Peyer's patch (tissue), 4 donors: ENCODE measurements around the gene RAB5IF. TPM values are rescaled to one million over a fixed set of nuclear protein-coding genes. Genes with fewer than 3 reads are reported as not detected.
A peak's percentile ranks its signal among the peaks of the same experiment; 100 is the strongest.

ENCODE experiments used
- DNase-seq, 3 donors: peaks; one replicate each; pipeline ENCODE4 v3.0.0-alpha.2; 2017 to 2019
- H3K27ac ChIP-seq, 4 donors: fragments of 200-600 bp; sonication (generic); one replicate each; pipeline ENCODE4 v1.5.1; 2016 to 2019
- H3K27me3 ChIP-seq, 2 donors: fragments of 200-600 bp; sonication (generic); one replicate each; pipeline ENCODE4 v1.5.1; 2019
- H3K36me3 ChIP-seq, 3 donors: fragments of 200-600 bp; sonication (generic); one replicate each; pipeline ENCODE4 v1.5.1; 2016 to 2019
- H3K4me1 ChIP-seq, 4 donors: fragments of 200-600 bp; sonication (generic); one replicate each; pipeline ENCODE4 v1.5.1; 2016 to 2019
- H3K4me3 ChIP-seq, 4 donors: fragments of 200-600 bp; sonication (generic); 1 replicate in 3 of 4; 2 replicates in 1 of 4; pipeline ENCODE4 v1.5.1; 2016 to 2019; ENCODE audit warnings: mild to moderate bottlenecking in 1 of 4
- H3K9me3 ChIP-seq, 4 donors: fragments of 200-600 bp; sonication (generic); one replicate each; pipeline ENCODE4 v1.5.1; 2016 to 2019; ENCODE audit warnings: mild to moderate bottlenecking in 1 of 4
- CTCF ChIP-seq, 6 experiments: fragments of 450-650 bp in 4 of 6; fragments of 200-600 bp in 2 of 6; sonication (generic) in 1 of 6; IDR thresholded peaks; one replicate each; pipeline ENCODE4 v1.5.1; 2017 to 2019; ENCODE audit warnings: antibody characterized with exemption in 6 of 6, mild to moderate bottlenecking in 3 of 6, moderate library complexity in 1 of 6
- POLR2A ChIP-seq, 2 donors: fragments of 450-650 bp; IDR thresholded peaks; one replicate each; pipeline ENCODE4 v1.5.1; 2017; ENCODE audit warnings: antibody characterized with exemption in 2 of 2, mild to moderate bottlenecking in 2 of 2, moderate library complexity in 2 of 2
- total RNA-seq, 4 donors: library from RNA; depleted of rRNA; stranded (reverse); fragments of >200 nt; gene quantifications; one replicate each; pipeline ENCODE4 v1.1.0, GENCODE V29; 2016

RAB5IF gene
- total RNA-seq, 4 donors from 2014 or later = 55.6 to 193 (median 105) TPM

- Histone ChIP-seq H3K4me1 (peaks cover 0 to 30% (median 5%) of the 10 kb centered on the region in 4 donors), H3K36me3 (peaks cover 0 to 10% (median 0%) of the 10 kb centered on the region in 3 donors), H3K4me3 (peak overlapping the region; percentile 65 to 94 (median 88)), H3K9me3 (peaks cover 0 to 4% (median 0%) of the 10 kb centered on the region in 4 donors), H3K27ac (peak overlapping the region; percentile 88 to 99 (median 96)), H3K27me3 (no peaks in the 10 kb centered on the region)
- TF ChIP-seq POLR2A (IDR thresholded peaks at IDR 0.05) = no peak
- DNase-seq = peak; percentile 65 to 73 (median 69)
Measured at GRCh38 chr20:36574366-36575135, 31.0 kb upstream of the RAB5IF start.

GRCh38 chr20:36576081-36576445 is 29.5 kb upstream of the RAB5IF start:
- DNase-seq = no peak
- peaks cover 0 to 30% (median 5%) of the 10 kb centered on the region in 4 donors for H3K4me1 ChIP-seq

GRCh38 chr20:36578356-36579041 is 27.1 kb upstream of the RAB5IF start:
- no peak for DNase-seq
- H3K27me3 ChIP-seq = no peaks in the 10 kb centered on the region
- H3K4me1 ChIP-seq = peaks cover 0 to 22% (median 5%) of the 10 kb centered on the region in 4 donors
- H3K27ac ChIP-seq = no peak overlapping the region
- H3K36me3 ChIP-seq = peaks cover 0 to 25% (median 0%) of the 10 kb centered on the region in 3 donors
- no peak for TF ChIP-seq POLR2A (IDR thresholded peaks at IDR 0.05)
- peaks cover 0 to 2% (median 0%) of the 10 kb centered on the region in 4 donors for H3K9me3 ChIP-seq
- no peak overlapping the region for H3K4me3 ChIP-seq

More at GRCh38 chr20:36576081-36576445, 29.5 kb upstream of the RAB5IF start:
- TF ChIP-seq CTCF (IDR thresholded peaks at IDR 0.05) = no peak
- TF ChIP-seq POLR2A (IDR thresholded peaks at IDR 0.05) = no peak
- Histone ChIP-seq H3K9me3 (peaks cover 0 to 4% (median 0%) of the 10 kb centered on the region in 4 donors), H3K27ac (no peak overlapping the region), H3K4me3 (no peak overlapping the region), H3K27me3 (no peaks in the 10 kb centered on the region), H3K36me3 (peaks cover 0 to 18% (median 0%) of the 10 kb centered on the region in 3 donors)

- peaks cover 0 to 28% (median 0%) of the 10 kb centered on the region in 3 donors for H3K36me3 ChIP-seq
- H3K4me1 ChIP-seq = peaks cover 0 to 13% (median 2%) of the 10 kb centered on the region in 4 donors
- DNase-seq = no peak
- H3K9me3 ChIP-seq = no peaks in the 10 kb centered on the region
- no peak overlapping the region for H3K27ac ChIP-seq
- H3K4me3 ChIP-seq = no peak overlapping the region
- TF ChIP-seq CTCF (IDR thresholded peaks at IDR 0.05) = no peak
- no peak for TF ChIP-seq POLR2A (IDR thresholded peaks at IDR 0.05)
- H3K27me3 ChIP-seq = no peaks in the 10 kb centered on the region
Measured at GRCh38 chr20:36579996-36580545, 25.5 kb upstream of the RAB5IF start.

- H3K4me1 ChIP-seq = no peaks in the 10 kb centered on the region
- DNase-seq = no peak
- no peak overlapping the region for H3K4me3 ChIP-seq
- H3K36me3 ChIP-seq = peaks cover 0 to 28% (median 0%) of the 10 kb centered on the region in 3 donors
- TF ChIP-seq POLR2A (IDR thresholded peaks at IDR 0.05) (no peak), CTCF (IDR thresholded peaks at IDR 0.05) (no peak)
- no peaks in the 10 kb centered on the region for H3K27me3 ChIP-seq
- H3K27ac ChIP-seq = no peak overlapping the region
- no peaks in the 10 kb centered on the region for H3K9me3 ChIP-seq
Measured at GRCh38 chr20:36582322-36582721, 23.3 kb upstream of the RAB5IF start.

- no peak for TF ChIP-seq CTCF (IDR thresholded peaks at IDR 0.05)
- TF ChIP-seq POLR2A (IDR thresholded peaks at IDR 0.05) = no peak
- Histone ChIP-seq H3K27me3 (no peaks in the 10 kb centered on the region), H3K4me1 (no peaks in the 10 kb centered on the region), H3K27ac (no peak overlapping the region), H3K36me3 (peaks cover 0 to 28% (median 0%) of the 10 kb centered on the region in 3 donors), H3K4me3 (no peak overlapping the region), H3K9me3 (no peaks in the 10 kb centered on the region)
- DNase-seq = no peak
Measured at GRCh38 chr20:36582821-36583220, 22.8 kb upstream of the RAB5IF start.
